BLaER1 treated with 17β-estradiol and CSF1 and Interleukin-3, amounts not matched to agents 10 nM and 100 nM (cell line): ENCODE measurements around the gene DLG2.
"Not testable (repeated sequence)": the region's sequence is repeated elsewhere in the genome, so short reads cannot be mapped to it uniquely, and the experiment has no call there.

Experiments used
- H3K27ac ChIP-seq, 11 experiments: shearing (Covaris generic); formaldehyde crosslinking; 2 replicates each; pipeline ENCODE4 v1.8.1; 2022
- H3K27me3 ChIP-seq, 11 experiments: shearing (Covaris generic); formaldehyde crosslinking; 2 replicates each; pipeline ENCODE4 v1.8.1; 2022
- H3K36me3 ChIP-seq, 11 experiments: shearing (Covaris generic); formaldehyde crosslinking; 2 replicates each; pipeline ENCODE4 v1.8.1; 2022
- H3K4me1 ChIP-seq, 10 experiments: shearing (Covaris generic); formaldehyde crosslinking; 2 replicates each; pipeline ENCODE4 v1.8.1; 2022
- H3K4me2 ChIP-seq, 11 experiments: shearing (Covaris generic); formaldehyde crosslinking; 2 replicates each; pipeline ENCODE4 v1.8.1; 2022
- H3K4me3 ChIP-seq, 10 experiments: shearing (Covaris generic); formaldehyde crosslinking; 2 replicates each; pipeline ENCODE4 v1.8.1; 2022
- H3K9ac ChIP-seq, 11 experiments: shearing (Covaris generic); formaldehyde crosslinking; 2 replicates each; pipeline ENCODE4 v1.8.1; 2022
- H3K9me3 ChIP-seq, 11 experiments: shearing (Covaris generic); formaldehyde crosslinking; replicated peaks in 1 of 11; 2 replicates each; pipeline ENCODE4 v1.8.1; 2022
- H4K20me1 ChIP-seq, 11 experiments: shearing (Covaris generic); formaldehyde crosslinking; 2 replicates each; pipeline ENCODE4 v1.8.1; 2022
- Cebpa-rat ChIP-seq, 11 experiments: shearing (Covaris generic); IDR thresholded peaks; 2 replicates each; pipeline ENCODE4 v1.8.1; 2022

DLG2 gene

GRCh38 chr11:85276332-85276731, 350.8 kb downstream of the DLG2 start:
- TF ChIP-seq Cebpa-rat (IDR thresholded peaks at IDR 0.05): no peak
- Histone ChIP-seq H3K9ac (no peak overlapping the region), H3K4me3 (no peak overlapping the region), H3K27ac (no peak overlapping the region), H3K4me1 (peaks cover 0 to 33% (median 3%) of the 10 kb centered on the region in 10 experiments; a peak in 10 of 20 replicates), H3K36me3 (no peaks in the 10 kb centered on the region), H4K20me1 (no peaks in the 10 kb centered on the region), H3K4me2 (no peak overlapping the region), H3K27me3 (no peaks in the 10 kb centered on the region), H3K9me3 (peaks cover 0 to 14% (median 9%) of the 10 kb centered on the region in 11 experiments; a peak in 16 of 22 replicates)

- not testable (repeated sequence) for H4K20me1 ChIP-seq, H3K27me3 ChIP-seq, H3K4me2 ChIP-seq, H3K9ac ChIP-seq, H3K27ac ChIP-seq, H3K36me3 ChIP-seq, H3K4me3 ChIP-seq
- Histone ChIP-seq H3K4me1 (peaks cover 0 to 33% (median 10%) of the 10 kb centered on the region in 10 experiments; a peak in 10 of 20 replicates), H3K9me3 (peaks cover 0 to 26% (median 13%) of the 10 kb centered on the region in 11 experiments; a peak in 18 of 22 replicates)
Measured at GRCh38 chr11:85270315-85270714, 356.8 kb downstream of the DLG2 start.

GRCh38 chr11:85269109-85269508, 358.0 kb downstream of the DLG2 start:
- Histone ChIP-seq H3K36me3 (no peaks in the 10 kb centered on the region), H3K4me3 (no peak overlapping the region), H3K4me1 (peaks cover 0 to 33% (median 10%) of the 10 kb centered on the region in 10 experiments; a peak in 10 of 20 replicates), H3K27ac (0 out of 22 replicates have a peak overlapping the region, but pooled peaks of 1 of the 11 experiments have one; percentile 1), H3K4me2 (peak overlapping the region in 4 of 11 experiments; percentile 1 to 52 (median 28); a peak in 4 of 22 replicates), H3K9ac (no peak overlapping the region), H4K20me1 (no peaks in the 10 kb centered on the region), H3K27me3 (no peaks in the 10 kb centered on the region), H3K9me3 (peaks cover 0 to 27% (median 13%) of the 10 kb centered on the region in 11 experiments; a peak in 18 of 22 replicates)
- TF ChIP-seq Cebpa-rat (IDR thresholded peaks at IDR 0.05): no peak

GRCh38 chr11:85266646-85267045, 360.5 kb downstream of the DLG2 start:
- Histone ChIP-seq H4K20me1 (no peaks in the 10 kb centered on the region), H3K27me3 (no peaks in the 10 kb centered on the region), H3K27ac (no peak overlapping the region), H3K4me1 (peaks cover 0 to 33% (median 10%) of the 10 kb centered on the region in 10 experiments; a peak in 10 of 20 replicates), H3K9ac (no peak overlapping the region), H3K4me3 (no peak overlapping the region), H3K36me3 (no peaks in the 10 kb centered on the region), H3K4me2 (peak overlapping the region in 6 of 11 experiments; percentile 24 to 41 (median 36); a peak in 10 of 22 replicates), H3K9me3 (peaks cover 0 to 16% (median 6%) of the 10 kb centered on the region in 11 experiments; a peak in 10 of 22 replicates)
- TF ChIP-seq Cebpa-rat (IDR thresholded peaks at IDR 0.05): 0 out of 22 replicates have a peak, but pooled peaks of 1 of the 11 experiments have one; percentile 17

GRCh38 chr11:85263328-85263727, 363.8 kb downstream of the DLG2 start:
- H3K4me2 ChIP-seq: no peak overlapping the region
- peaks cover 0 to 18% (median 4%) of the 10 kb centered on the region in 11 experiments; a peak in 6 of 22 replicates for H3K9me3 ChIP-seq
- H3K36me3 ChIP-seq: no peaks in the 10 kb centered on the region
- TF ChIP-seq Cebpa-rat (IDR thresholded peaks at IDR 0.05): no peak
- H3K4me1 ChIP-seq: peaks cover 0 to 18% (median 9%) of the 10 kb centered on the region in 10 experiments; a peak in 10 of 20 replicates
- no peak overlapping the region for H3K27ac ChIP-seq
- no peak overlapping the region for H3K9ac ChIP-seq
- no peaks in the 10 kb centered on the region for H4K20me1 ChIP-seq
- no peaks in the 10 kb centered on the region for H3K27me3 ChIP-seq
- no peak overlapping the region for H3K4me3 ChIP-seq

- H3K9ac ChIP-seq: no peak overlapping the region
- no peaks in the 10 kb centered on the region for H3K27me3 ChIP-seq
- H4K20me1 ChIP-seq: no peaks in the 10 kb centered on the region
- H3K9me3 ChIP-seq: peaks cover 9 to 23% (median 12%) of the 10 kb centered on the region in 11 experiments
- no peak overlapping the region for H3K27ac ChIP-seq
- no peak overlapping the region for H3K4me3 ChIP-seq
- H3K4me2 ChIP-seq: peak overlapping the region in 2 of 11 experiments; percentile 31 to 35; a peak in 3 of 22 replicates
- no peaks in the 10 kb centered on the region for H3K36me3 ChIP-seq
- peaks cover 0 to 4% (median 0%) of the 10 kb centered on the region in 10 experiments; a peak in 2 of 20 replicates for H3K4me1 ChIP-seq
- TF ChIP-seq Cebpa-rat (IDR thresholded peaks at IDR 0.05): no peak
Measured at GRCh38 chr11:85257837-85258236, 369.3 kb downstream of the DLG2 start.

- H3K27ac ChIP-seq: no peak overlapping the region
- no peaks in the 10 kb centered on the region for H3K27me3 ChIP-seq
- H4K20me1 ChIP-seq: no peaks in the 10 kb centered on the region
- H3K4me3 ChIP-seq: no peak overlapping the region
- H3K9ac ChIP-seq: no peak overlapping the region
- peaks cover 9 to 23% (median 12%) of the 10 kb centered on the region in 11 experiments for H3K9me3 ChIP-seq
- H3K4me1 ChIP-seq: peaks cover 0 to 4% (median 0%) of the 10 kb centered on the region in 10 experiments; a peak in 2 of 20 replicates
- H3K4me2 ChIP-seq: no peak overlapping the region
- no peak for TF ChIP-seq Cebpa-rat (IDR thresholded peaks at IDR 0.05)
- no peaks in the 10 kb centered on the region for H3K36me3 ChIP-seq
Measured at GRCh38 chr11:85256433-85256832, 370.7 kb downstream of the DLG2 start.

- Histone ChIP-seq H3K9me3 (peaks cover 9 to 14% (median 11%) of the 10 kb centered on the region in 11 experiments), H3K4me3 (no peak overlapping the region), H3K4me1 (peaks cover 0 to 6% (median 2%) of the 10 kb centered on the region in 10 experiments; a peak in 6 of 20 replicates), H3K4me2 (no peak overlapping the region), H3K36me3 (no peaks in the 10 kb centered on the region), H4K20me1 (no peaks in the 10 kb centered on the region), H3K9ac (no peak overlapping the region), H3K27ac (no peak overlapping the region), H3K27me3 (no peaks in the 10 kb centered on the region)
- TF ChIP-seq Cebpa-rat (IDR thresholded peaks at IDR 0.05): no peak
Measured at GRCh38 chr11:85249482-85249881, 377.7 kb downstream of the DLG2 start.

GRCh38 chr11:85247797-85248196, 379.3 kb downstream of the DLG2 start:
- H3K9me3 ChIP-seq: no peaks in the 10 kb centered on the region

GRCh38 chr11:85238906-85239305, 388.2 kb downstream of the DLG2 start:
- no peak overlapping the region for H3K27ac ChIP-seq
- TF ChIP-seq Cebpa-rat (IDR thresholded peaks at IDR 0.05): no peak
- H3K4me2 ChIP-seq: no peak overlapping the region
- H3K4me3 ChIP-seq: no peak overlapping the region
- no peaks in the 10 kb centered on the region for H3K9me3 ChIP-seq
- no peak overlapping the region for H3K9ac ChIP-seq
- H3K4me1 ChIP-seq: no peaks in the 10 kb centered on the region; a peak in 1 of 20 replicates
- H3K27me3 ChIP-seq: no peaks in the 10 kb centered on the region
- H3K36me3 ChIP-seq: no peaks in the 10 kb centered on the region
- no peaks in the 10 kb centered on the region for H4K20me1 ChIP-seq

More at GRCh38 chr11:85247797-85248196, 379.3 kb downstream of the DLG2 start:
- Histone ChIP-seq H3K4me2 (no peak overlapping the region), H3K9ac (no peak overlapping the region), H3K27ac (no peak overlapping the region), H3K36me3 (no peaks in the 10 kb centered on the region), H3K27me3 (no peaks in the 10 kb centered on the region), H4K20me1 (no peaks in the 10 kb centered on the region), H3K4me3 (no peak overlapping the region), H3K4me1 (peaks cover 0 to 12% (median 4%) of the 10 kb centered on the region in 10 experiments; a peak in 6 of 20 replicates)
- TF ChIP-seq Cebpa-rat (IDR thresholded peaks at IDR 0.05): no peak

GRCh38 chr11:85238038-85238437, 389.1 kb downstream of the DLG2 start:
- not testable (repeated sequence) for H3K9ac ChIP-seq, H3K9me3 ChIP-seq, H3K27ac ChIP-seq

More at GRCh38 chr11:85238038-85238437, 389.1 kb downstream of the DLG2 start:
- not testable (repeated sequence) for H3K27me3 ChIP-seq, H4K20me1 ChIP-seq, H3K36me3 ChIP-seq, H3K4me1 ChIP-seq, H3K4me2 ChIP-seq, H3K4me3 ChIP-seq
